IMR-90 (cell line): ENCODE data around the gene DNAJB2. TPM values are rescaled to one million over a fixed set of nuclear protein-coding genes. Genes with fewer than 3 reads are reported as not detected.

Experiments
- ATAC-seq: fragments of 200-7000 bp; cut with Tn5 transposase; 2 replicates; pipeline ENCODE4 v1.9.1; 2020; ENCODE audit warnings: low read depth, mild to moderate bottlenecking, moderate library complexity
- BruUV-seq: library from RNA; stranded (reverse); fragments of 400-500 nt; replicated peaks from 2 replicates; lab custom pipeline; 2021; lab: Mats Ljungman, UMichigan
- CTCF ChIA-PET: fragments of 300-600 bp; formaldehyde crosslinking; extraction: SDS; loops from one replicate; lab custom pipeline; 2021; ENCODE audit warnings: antibody characterized with exemption; lab: Yijun Ruan, JAX
- POLR2A ChIA-PET: fragments of 300-600 bp; sonication (Branson Sonifier 250); formaldehyde crosslinking; loops from one replicate; lab custom pipeline; 2022; ENCODE audit warnings: antibody characterized with exemption; ENCODE audit not compliant: unreplicated experiment; lab: Charles Lee
- DNase-seq: peaks from one replicate; pipeline ENCODE4 v3.0.0; 2013
- H2AFZ ChIP-seq: replicated peaks from 2 replicates; pipeline ENCODE3; 2013; ENCODE audit warnings: low read length, mild to moderate bottlenecking; ENCODE audit not compliant: poor library complexity
- H2AK5ac ChIP-seq: 2 replicates; pipeline ENCODE4 v1.6.1; 2013; ENCODE audit warnings: low read depth, low read length, inconsistent platforms
- H2AK9ac ChIP-seq: replicated peaks from 2 replicates; pipeline ENCODE3; 2013; ENCODE audit warnings: mild to moderate bottlenecking, low read depth, low read length, moderate library complexity; ENCODE audit not compliant: poor library complexity
- H2BK120ac ChIP-seq: 2 replicates; pipeline ENCODE4 v1.6.1; 2013; ENCODE audit warnings: low read depth, low read length, inconsistent platforms
- H2BK15ac ChIP-seq: 3 replicates; pipeline ENCODE4 v1.6.1; 2013; ENCODE audit warnings: low read depth, low read length, inconsistent platforms
- H2BK20ac ChIP-seq: 2 replicates; pipeline ENCODE4 v1.6.1; 2013; ENCODE audit warnings: low read depth, mild to moderate bottlenecking, inconsistent platforms, low read length, moderate library complexity
- H2BK5ac ChIP-seq: 2 replicates; pipeline ENCODE4 v1.6.1; 2013; ENCODE audit warnings: mild to moderate bottlenecking, low read depth, low read length, inconsistent platforms; ENCODE audit not compliant: poor library complexity, severe bottlenecking
- H3K14ac ChIP-seq: replicated peaks from 2 replicates; pipeline ENCODE4 v1.6.1; 2013; ENCODE audit warnings: low read depth, low read length, inconsistent platforms
- H3K18ac ChIP-seq: 2 replicates; pipeline ENCODE4 v1.6.1; 2013; ENCODE audit warnings: low read depth, low read length, control low read depth
- H3K23ac ChIP-seq: 2 replicates; pipeline ENCODE4 v1.6.1; 2013; ENCODE audit warnings: low read depth, low read length, inconsistent platforms
- H3K27ac ChIP-seq: 2 replicates; pipeline ENCODE4 v1.5.1; 2013; ENCODE audit warnings: mild to moderate bottlenecking, control low read depth, low read length; ENCODE audit not compliant: insufficient read depth
- H3K27me3 ChIP-seq: 2 replicates; pipeline ENCODE4 v1.6.1; 2013; ENCODE audit warnings: low read length; ENCODE audit not compliant: control insufficient read depth, insufficient read depth
- H3K36me3 ChIP-seq: 2 replicates; pipeline ENCODE4 v1.6.1; 2013; ENCODE audit warnings: low read length, mixed read lengths; ENCODE audit not compliant: control insufficient read depth, insufficient read depth
- H3K4ac ChIP-seq: 2 replicates; pipeline ENCODE4 v1.6.1; 2013; ENCODE audit warnings: low read depth, low read length, inconsistent platforms
- H3K4me1 ChIP-seq: 2 replicates; pipeline ENCODE4 v1.6.1; 2013; ENCODE audit warnings: low read length, mixed read lengths; ENCODE audit not compliant: control insufficient read depth, insufficient read depth
- H3K4me2 ChIP-seq: 2 replicates; pipeline ENCODE4 v1.6.1; 2013; ENCODE audit warnings: low read depth, mild to moderate bottlenecking, control low read depth, low read length, moderate library complexity
- H3K4me3 ChIP-seq: 2 replicates; pipeline ENCODE4 v1.5.1; 2013; ENCODE audit warnings: low read depth, mild to moderate bottlenecking, control low read depth, low read length, moderate library complexity; ENCODE audit not compliant: insufficient read depth
- H3K56ac ChIP-seq: 2 replicates; pipeline ENCODE4 v1.6.1; 2013; ENCODE audit warnings: low read length, inconsistent platforms; ENCODE audit not compliant: insufficient read depth; ENCODE audit errors: extremely low read depth
- H3K79me1 ChIP-seq, 2 experiments: 2 replicates each; pipeline ENCODE4 v1.6.1; 2013; ENCODE audit warnings: low read length in 2 of 2, inconsistent platforms in 1 of 2, low read depth in 1 of 2
- H3K9ac ChIP-seq: 2 replicates; pipeline ENCODE4 v1.6.1; 2013; ENCODE audit warnings: low read depth, low read length, control low read depth
- H3K9me1 ChIP-seq: 2 replicates; pipeline ENCODE4 v1.6.1; 2013; ENCODE audit warnings: low read length, inconsistent platforms; ENCODE audit not compliant: insufficient read depth
- H3K9me3 ChIP-seq: 2 replicates; pipeline ENCODE4 v1.6.1; 2013; ENCODE audit warnings: low read length; ENCODE audit not compliant: control insufficient read depth, insufficient read depth
- H4K20me1 ChIP-seq: 2 replicates; pipeline ENCODE4 v1.6.1; 2013; ENCODE audit warnings: low read length, inconsistent platforms; ENCODE audit not compliant: insufficient read depth
- H4K5ac ChIP-seq: 2 replicates; pipeline ENCODE4 v1.6.1; 2013; ENCODE audit warnings: mild to moderate bottlenecking, low read depth, low read length, control low read depth
- H4K8ac ChIP-seq, 2 experiments: 2 replicates each; pipeline ENCODE4 v1.6.1; 2013; ENCODE audit warnings: low read depth in 2 of 2, low read length in 2 of 2, control low read depth in 1 of 2, inconsistent platforms in 1 of 2
- H4K91ac ChIP-seq: 2 replicates; pipeline ENCODE4 v1.6.1; 2013; ENCODE audit warnings: low read depth, low read length, inconsistent platforms; ENCODE audit not compliant: insufficient read depth
- BHLHE40 ChIP-seq: fragments of 150-350 bp; IDR thresholded peaks from 2 replicates; pipeline ENCODE4 v1.6.1; 2016; ENCODE audit warnings: mild to moderate bottlenecking, low read depth, low read length
- CEBPB ChIP-seq: IDR thresholded peaks from 2 replicates; pipeline ENCODE4 v1.6.1; 2012; ENCODE audit warnings: low read depth, low read length, improper control_type of control experiment
- CHD1 ChIP-seq: IDR thresholded peaks from 2 replicates; pipeline ENCODE4 v1.6.1; 2012; ENCODE audit warnings: low read depth, low read length, improper control_type of control experiment
- FOS ChIP-seq: fragments of 150-350 bp; IDR thresholded peaks from 2 replicates; pipeline ENCODE4 v1.6.1; 2016; ENCODE audit warnings: low read depth, low read length
- MAFK ChIP-seq: IDR thresholded peaks from 2 replicates; pipeline ENCODE4 v1.6.1; 2012; ENCODE audit warnings: low read depth, low read length, improper control_type of control experiment
- MAZ ChIP-seq: IDR thresholded peaks from 2 replicates; pipeline ENCODE4 v1.6.1; 2012; ENCODE audit warnings: low read depth, mild to moderate bottlenecking, low read length, improper control_type of control experiment, moderate library complexity, borderline replicate concordance
- MXI1 ChIP-seq: IDR thresholded peaks from 2 replicates; pipeline ENCODE4 v1.6.1; 2012; ENCODE audit warnings: low read depth, mild to moderate bottlenecking, low read length, moderate library complexity, borderline replicate concordance
- NFE2L2 ChIP-seq: fragments of 150-350 bp; IDR thresholded peaks from 2 replicates; pipeline ENCODE4 v1.6.1; 2016; ENCODE audit warnings: low read depth, mild to moderate bottlenecking, low read length
- POLR2A ChIP-seq: IDR thresholded peaks from 2 replicates; pipeline ENCODE4 v1.6.1; 2012; ENCODE audit warnings: mild to moderate bottlenecking, low read depth, low read length
- RAD21 ChIP-seq: IDR thresholded peaks from 2 replicates; pipeline ENCODE4 v1.6.1; 2012; ENCODE audit warnings: low read length, improper control_type of control experiment
- RCOR1 ChIP-seq: IDR thresholded peaks from 2 replicates; pipeline ENCODE4 v1.6.1; 2012; ENCODE audit warnings: mild to moderate bottlenecking, low read length, improper control_type of control experiment; ENCODE audit not compliant: insufficient replicate concordance
- RFX5 ChIP-seq: IDR thresholded peaks from 2 replicates; pipeline ENCODE4 v1.8.0; 2012; ENCODE audit warnings: low read depth, mild to moderate bottlenecking, low read length, moderate library complexity
- SMC3 ChIP-seq: fragments of 150-350 bp; IDR thresholded peaks from 2 replicates; pipeline ENCODE4 v1.6.1; 2016; ENCODE audit warnings: low read depth, mild to moderate bottlenecking, antibody characterized with exemption, low read length, moderate library complexity
- WGBS, 2 experiments: methylation state at CpG; one replicate each; pipeline versions ENCODE4 v1.1.5 to v1.1.7; 2013; ENCODE audit warnings: missing lambda C conversion rate in 2 of 2; ENCODE audit not compliant: insufficient read length in 1 of 2; ENCODE audit errors: extremely low coverage in 2 of 2; 5-methylcytosine and 5-hydroxymethylcytosine counted together
- dilution Hi-C: fragments of 300-500 bp; cut with HindIII; formaldehyde crosslinking; loops from one replicate; pipeline ENCODE4 v1.14.3; 2018; ENCODE audit warnings: low sequenced_read_pairs; ENCODE audit not compliant: unreplicated experiment
- in situ Hi-C: fragments of 300-500 bp; cut with MboI; formaldehyde crosslinking; loops from 3 replicates; pipeline ENCODE4 v1.14.3; 2019; ENCODE audit warnings: low sequenced_read_pairs, inconsistent platforms, mixed read lengths
- intact Hi-C: fragments of 100-400 bp; cut with micrococcal nuclease; formaldehyde crosslinking; loops from 2 replicates; pipeline ENCODE4 v1.10.0; 2022
- polyA plus RNA-seq, 3 experiments: library from polyadenylated mRNA; depleted of rRNA; stranded (reverse); fragments of >200 nt; gene quantifications; 2 replicates each; pipeline ENCODE4 v1.2.3, GENCODE V29; 2012; ENCODE audit warnings: low replicate concordance in 1 of 3
- total RNA-seq: library from RNA; depleted of rRNA; stranded (reverse); fragments of >200 nt; gene quantifications from 2 replicates; pipeline ENCODE4 v1.2.3, GENCODE V29; 2012
- TF ChIP-seq, protein P1 (sequence below): fragments of 150-350 bp; IDR thresholded peaks from 2 replicates; pipeline ENCODE4 v1.6.1; 2016; ENCODE audit warnings: low read depth, mild to moderate bottlenecking, low read length, moderate library complexity, borderline replicate concordance
- TF ChIP-seq, protein P2 (sequence below): fragments of 150-350 bp; IDR thresholded peaks from 2 replicates; pipeline ENCODE4 v1.6.1; 2017; ENCODE audit warnings: mild to moderate bottlenecking, antibody characterized with exemption, low read length, low read depth
- TF ChIP-seq, protein P3 (sequence below): conservative IDR thresholded peaks from 2 replicates; pipeline ENCODE4 v1.5.1; 2012; ENCODE audit warnings: mild to moderate bottlenecking, low read depth, low read length, improper control_type of control experiment

The DNAJB2 gene
- total and polyA plus RNA-seq, 2 of the 4 experiments (the other 2 are of a cell fraction): 30.6 to 45.8 TPM

DNA sequence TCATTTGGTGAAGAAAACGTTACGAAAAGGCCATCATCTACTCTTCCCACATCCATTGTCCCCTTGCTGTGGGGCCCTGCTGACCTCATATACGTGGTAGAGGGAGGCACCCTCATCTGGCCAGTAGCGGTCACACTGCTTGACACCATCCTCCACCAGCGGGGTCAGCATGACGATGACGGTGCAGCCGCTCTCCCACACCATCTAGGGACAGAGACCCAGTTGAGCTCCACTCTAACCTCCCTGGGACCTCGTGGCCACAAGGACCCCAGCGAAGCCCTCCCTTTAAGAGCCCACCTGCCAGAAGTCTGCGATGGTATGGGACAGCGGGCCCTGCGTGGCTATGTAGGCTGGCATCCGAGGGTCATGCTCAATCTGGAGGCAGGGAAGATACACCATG, 17.0 kb downstream of the DNAJB2 start:
- no peak overlapping the region for H2BK120ac ChIP-seq
- H3K36me3 ChIP-seq: no peaks in the 10 kb centered on the region
- H4K5ac ChIP-seq: no peak overlapping the region
- in situ Hi-C loops (loop anchor here (5.0 kb wide), 1 partner anchor 124 kb away; the partner anchor contains the start of gene SLC23A3), dilution Hi-C loops (no loop called here), intact Hi-C loops (loop anchor here (5.0 kb wide), 2 partner anchors 236 to 239 kb away; no protein-coding TSS in a partner anchor)
- no peak overlapping the region for H3K9ac ChIP-seq
- H3K27ac ChIP-seq: no peak overlapping the region
- no peak overlapping the region for H2BK20ac ChIP-seq
- no peak overlapping the region for H3K4me2 ChIP-seq
- no peak overlapping the region for H4K8ac ChIP-seq
- WGBS, 2 experiments: 94% methylated on average over 7 of the region's 14 CpGs; no CpG with 5 or more reads in 1 of the 2 experiments
- no peak overlapping the region for H2BK15ac ChIP-seq
- no peak overlapping the region for H2AFZ ChIP-seq
- no peaks in the 10 kb centered on the region for H3K9me1 ChIP-seq
- no peak overlapping the region for H3K18ac ChIP-seq
- TF ChIP-seq RAD21 (no peak), CEBPB (no peak), MXI1 (no peak), RCOR1 (no peak), RFX5 (no peak), POLR2A (no peak), SMC3 (no peak), MAFK (no peak), NFE2L2 (no peak), FOS (no peak), MAZ (no peak), BHLHE40 (no peak), CHD1 (no peak)
- TF ChIP-seq, protein P1, sequence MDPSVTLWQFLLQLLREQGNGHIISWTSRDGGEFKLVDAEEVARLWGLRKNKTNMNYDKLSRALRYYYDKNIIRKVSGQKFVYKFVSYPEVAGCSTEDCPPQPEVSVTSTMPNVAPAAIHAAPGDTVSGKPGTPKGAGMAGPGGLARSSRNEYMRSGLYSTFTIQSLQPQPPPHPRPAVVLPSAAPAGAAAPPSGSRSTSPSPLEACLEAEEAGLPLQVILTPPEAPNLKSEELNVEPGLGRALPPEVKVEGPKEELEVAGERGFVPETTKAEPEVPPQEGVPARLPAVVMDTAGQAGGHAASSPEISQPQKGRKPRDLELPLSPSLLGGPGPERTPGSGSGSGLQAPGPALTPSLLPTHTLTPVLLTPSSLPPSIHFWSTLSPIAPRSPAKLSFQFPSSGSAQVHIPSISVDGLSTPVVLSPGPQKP: no peak
- TF ChIP-seq, protein P2, sequence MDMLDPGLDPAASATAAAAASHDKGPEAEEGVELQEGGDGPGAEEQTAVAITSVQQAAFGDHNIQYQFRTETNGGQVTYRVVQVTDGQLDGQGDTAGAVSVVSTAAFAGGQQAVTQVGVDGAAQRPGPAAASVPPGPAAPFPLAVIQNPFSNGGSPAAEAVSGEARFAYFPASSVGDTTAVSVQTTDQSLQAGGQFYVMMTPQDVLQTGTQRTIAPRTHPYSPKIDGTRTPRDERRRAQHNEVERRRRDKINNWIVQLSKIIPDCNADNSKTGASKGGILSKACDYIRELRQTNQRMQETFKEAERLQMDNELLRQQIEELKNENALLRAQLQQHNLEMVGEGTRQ: no peak
- TF ChIP-seq, protein P3, sequence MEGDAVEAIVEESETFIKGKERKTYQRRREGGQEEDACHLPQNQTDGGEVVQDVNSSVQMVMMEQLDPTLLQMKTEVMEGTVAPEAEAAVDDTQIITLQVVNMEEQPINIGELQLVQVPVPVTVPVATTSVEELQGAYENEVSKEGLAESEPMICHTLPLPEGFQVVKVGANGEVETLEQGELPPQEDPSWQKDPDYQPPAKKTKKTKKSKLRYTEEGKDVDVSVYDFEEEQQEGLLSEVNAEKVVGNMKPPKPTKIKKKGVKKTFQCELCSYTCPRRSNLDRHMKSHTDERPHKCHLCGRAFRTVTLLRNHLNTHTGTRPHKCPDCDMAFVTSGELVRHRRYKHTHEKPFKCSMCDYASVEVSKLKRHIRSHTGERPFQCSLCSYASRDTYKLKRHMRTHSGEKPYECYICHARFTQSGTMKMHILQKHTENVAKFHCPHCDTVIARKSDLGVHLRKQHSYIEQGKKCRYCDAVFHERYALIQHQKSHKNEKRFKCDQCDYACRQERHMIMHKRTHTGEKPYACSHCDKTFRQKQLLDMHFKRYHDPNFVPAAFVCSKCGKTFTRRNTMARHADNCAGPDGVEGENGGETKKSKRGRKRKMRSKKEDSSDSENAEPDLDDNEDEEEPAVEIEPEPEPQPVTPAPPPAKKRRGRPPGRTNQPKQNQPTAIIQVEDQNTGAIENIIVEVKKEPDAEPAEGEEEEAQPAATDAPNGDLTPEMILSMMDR: no peak
- H3K56ac ChIP-seq: no peak overlapping the region
- ChIA-PET CTCF (interaction anchor here (1.3 to 1.7 kb wide), 2 partner anchors 19 to 139 kb away, joined by 3 to 6 read pairs; no protein-coding TSS in a partner anchor), POLR2A (no interaction called here)
- no peak for DNase-seq
- H3K27me3 ChIP-seq: no peaks in the 10 kb centered on the region
- peaks cover 8% of the 10 kb centered on the region; the same call in 1 of the 2 replicates for H3K4me1 ChIP-seq
- no TSS peak for BruUV-seq
- no peak overlapping the region for H3K23ac ChIP-seq
- H2AK9ac ChIP-seq: peak overlapping the region; percentile 21
- no peaks in the 10 kb centered on the region for H4K20me1 ChIP-seq
- no peaks in the 10 kb centered on the region for H3K79me1 ChIP-seq
- no peak overlapping the region for H2BK5ac ChIP-seq
- no peak overlapping the region for H3K4ac ChIP-seq
- H3K4me3 ChIP-seq: no peak overlapping the region
- no peaks in the 10 kb centered on the region for H3K9me3 ChIP-seq
- H4K91ac ChIP-seq: no peak overlapping the region
- no peak for ATAC-seq
- no peak overlapping the region for H2AK5ac ChIP-seq
- no peak overlapping the region for H3K14ac ChIP-seq
